HEK293T (cell line): Measurements from ENCODE around the gene AMPD3.

Source experiments
- ARNT ChIP-seq: fragments of 450-650 bp; IDR thresholded peaks from 2 replicates; pipeline ENCODE4 v1.6.1; 2017; ENCODE audit warnings: mild to moderate bottlenecking
- BHLHE40 ChIP-seq: fragments of 450-650 bp; IDR thresholded peaks from 2 replicates; pipeline ENCODE4 v1.6.1; 2016; ENCODE audit warnings: mild to moderate bottlenecking, moderate library complexity, borderline replicate concordance
- CTBP1 ChIP-seq: fragments of 450-650 bp; IDR thresholded peaks from 2 replicates; pipeline ENCODE4 v1.6.1; 2016; ENCODE audit warnings: borderline replicate concordance
- ELF4 ChIP-seq: fragments of 450-650 bp; IDR thresholded peaks from 2 replicates; pipeline ENCODE4 v1.6.1; 2017; ENCODE audit warnings: antibody characterized with exemption
- FOXA1 ChIP-seq: fragments of 450-650 bp; IDR thresholded peaks from 2 replicates; pipeline ENCODE4 v1.6.1; 2016; ENCODE audit warnings: mild to moderate bottlenecking
- FOXK2 ChIP-seq: fragments of 450-650 bp; IDR thresholded peaks from 2 replicates; pipeline ENCODE4 v1.6.1; 2016; ENCODE audit warnings: mild to moderate bottlenecking
- FOXM1 ChIP-seq: fragments of 450-650 bp; IDR thresholded peaks from 2 replicates; pipeline ENCODE4 v1.6.1; 2017; ENCODE audit warnings: mild to moderate bottlenecking, borderline replicate concordance
- HDGF ChIP-seq: fragments of 450-650 bp; IDR thresholded peaks from 2 replicates; pipeline ENCODE4 v1.6.1; 2017; ENCODE audit warnings: antibody characterized with exemption, borderline replicate concordance
- LEF1 ChIP-seq: fragments of 450-650 bp; IDR thresholded peaks from 2 replicates; pipeline ENCODE4 v1.6.1; 2017; ENCODE audit warnings: mild to moderate bottlenecking, borderline replicate concordance
- PKNOX1 ChIP-seq: fragments of 450-650 bp; IDR thresholded peaks from 2 replicates; pipeline ENCODE4 v1.6.1; 2016
- SP1 ChIP-seq: fragments of 450-650 bp; IDR thresholded peaks from 2 replicates; pipeline ENCODE4 v1.6.1; 2017
- SUZ12 ChIP-seq: fragments of 450-650 bp; IDR thresholded peaks from 2 replicates; pipeline ENCODE4 v1.6.1; 2016; ENCODE audit warnings: mild to moderate bottlenecking
- ZNF384 ChIP-seq: fragments of 450-650 bp; IDR thresholded peaks from 2 replicates; pipeline ENCODE4 v1.6.1; 2016

GRCh38 chr11:10477690-10478046 is 22.6 kb downstream of the AMPD3 start:
- no peak for TF ChIP-seq BHLHE40
- no peak for TF ChIP-seq PKNOX1
- TF ChIP-seq FOXK2: no peak
- TF ChIP-seq FOXA1: no peak
- no peak for TF ChIP-seq LEF1
- TF ChIP-seq CTBP1: no peak
- TF ChIP-seq ELF4: no peak
- no peak for TF ChIP-seq FOXM1
- TF ChIP-seq SP1: no peak
- TF ChIP-seq ARNT: no peak
- no peak for TF ChIP-seq ZNF384
- no peak for TF ChIP-seq HDGF
- TF ChIP-seq SUZ12: no peak
